Hematopoietic multipotent progenitor cell (in vitro differentiated cells): ENCODE measurements around the gene SUMF1. TPM values are rescaled to one million over a fixed set of nuclear protein-coding genes. Genes with fewer than 3 reads are reported as not detected.

Source experiments
- DNase-seq, 3 donors: peaks; one replicate each; pipeline ENCODE4 v3.0.0-alpha.2; 2011 to 2015; ENCODE audit warnings: low read depth in 2 of 3, low spot score in 2 of 3
- total RNA-seq: library from RNA; depleted of rRNA; stranded (reverse); fragments of >200 nt; gene quantifications from one replicate; pipeline ENCODE4 v1.2.3, GENCODE V29; 2012

Gene SUMF1
- 66.8 TPM for total RNA-seq

DNA sequence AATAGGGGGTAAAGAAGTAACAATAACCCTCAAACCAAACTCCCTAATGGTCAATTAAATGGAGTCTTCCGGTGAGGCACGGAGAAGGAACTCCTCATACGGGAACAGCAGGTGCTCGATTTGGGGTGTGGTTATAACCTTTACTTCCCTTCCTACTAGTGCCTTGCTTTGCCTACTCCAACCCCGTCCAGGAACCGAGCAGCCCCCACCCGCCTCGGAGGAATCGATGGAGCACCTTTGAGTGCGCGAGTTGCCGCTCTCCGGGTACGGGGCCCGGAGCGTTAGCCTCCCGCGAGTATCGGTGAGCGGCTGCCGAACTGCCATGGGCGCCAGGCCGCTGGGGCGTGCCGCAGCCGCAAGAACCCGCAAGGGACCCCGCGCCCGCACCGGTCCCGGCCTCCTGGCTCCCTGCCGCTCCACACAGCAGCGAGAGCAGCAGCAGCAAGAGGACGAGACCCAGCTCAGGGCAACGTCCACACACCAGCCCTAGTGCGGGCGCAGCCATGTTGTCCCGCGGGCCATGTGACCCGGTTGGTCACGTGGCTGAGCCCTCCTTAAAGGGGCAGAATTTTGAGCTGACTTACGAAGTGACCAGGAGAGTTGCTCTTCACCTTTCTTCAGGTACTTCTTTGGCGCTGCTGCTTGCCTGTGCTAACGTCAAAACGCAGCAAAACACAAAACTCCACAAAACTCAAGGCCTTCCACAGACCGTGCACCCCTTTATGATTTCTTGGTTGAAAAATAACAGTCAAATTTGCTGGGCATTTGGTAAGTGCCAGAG, at the start of gene SUMF1:
SUMF1 (minus strand) TSS at position 529 of the 781 bp plus-strand sequence; CDS start at position 505, 24 bp downstream.
- DNase-seq, result peak; percentile 49 to 71 (median 67)

- no peak for DNase-seq
These were observed 49.0 kb upstream of the SUMF1 start for GRCh38 chr3:4515916-4516579.

DNA sequence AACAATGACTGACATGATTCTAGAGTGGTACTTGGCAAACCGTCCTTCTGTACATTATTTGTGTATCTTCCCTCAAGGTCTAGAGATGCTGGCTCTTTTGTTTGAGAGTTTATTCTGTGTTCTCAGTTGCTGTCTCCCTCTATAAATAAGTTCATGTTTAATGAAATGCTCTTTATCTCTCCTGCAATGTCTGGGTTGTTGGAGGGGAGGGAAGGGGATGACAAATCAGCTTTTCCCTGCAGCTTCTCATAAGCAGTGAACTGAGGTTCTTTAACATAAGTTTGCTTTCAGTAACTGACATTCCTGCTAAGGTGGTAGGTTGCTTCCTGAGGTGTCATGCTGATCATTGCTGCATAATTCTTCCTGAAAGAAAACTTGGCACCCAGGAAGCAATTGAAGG, 47.8 kb upstream of the SUMF1 start:
- DNase-seq, result no peak

DNA sequence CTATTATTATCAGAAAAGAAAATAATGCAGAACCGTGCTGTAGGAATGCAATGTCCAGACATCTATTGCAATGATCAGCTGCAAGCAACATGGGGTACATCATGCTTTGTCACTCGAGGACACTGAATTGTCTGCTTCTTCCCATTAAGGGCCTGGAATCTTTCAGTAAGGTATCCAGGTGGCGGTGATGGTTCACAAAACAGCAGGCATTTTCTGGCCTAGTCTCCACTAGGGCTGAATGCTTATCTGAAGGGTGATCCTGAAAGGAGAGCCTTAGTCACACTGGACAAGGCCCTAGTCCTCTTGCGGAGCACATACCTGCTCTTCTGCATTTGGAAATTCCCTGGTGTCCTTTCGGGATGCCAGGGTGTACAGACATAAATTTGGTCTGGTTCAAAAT, 47.3 kb upstream of the SUMF1 start:
- DNase-seq, result no peak

GRCh38 chr3:4512895-4513616, 46.0 kb upstream of the SUMF1 start:
- no peak for DNase-seq

DNA sequence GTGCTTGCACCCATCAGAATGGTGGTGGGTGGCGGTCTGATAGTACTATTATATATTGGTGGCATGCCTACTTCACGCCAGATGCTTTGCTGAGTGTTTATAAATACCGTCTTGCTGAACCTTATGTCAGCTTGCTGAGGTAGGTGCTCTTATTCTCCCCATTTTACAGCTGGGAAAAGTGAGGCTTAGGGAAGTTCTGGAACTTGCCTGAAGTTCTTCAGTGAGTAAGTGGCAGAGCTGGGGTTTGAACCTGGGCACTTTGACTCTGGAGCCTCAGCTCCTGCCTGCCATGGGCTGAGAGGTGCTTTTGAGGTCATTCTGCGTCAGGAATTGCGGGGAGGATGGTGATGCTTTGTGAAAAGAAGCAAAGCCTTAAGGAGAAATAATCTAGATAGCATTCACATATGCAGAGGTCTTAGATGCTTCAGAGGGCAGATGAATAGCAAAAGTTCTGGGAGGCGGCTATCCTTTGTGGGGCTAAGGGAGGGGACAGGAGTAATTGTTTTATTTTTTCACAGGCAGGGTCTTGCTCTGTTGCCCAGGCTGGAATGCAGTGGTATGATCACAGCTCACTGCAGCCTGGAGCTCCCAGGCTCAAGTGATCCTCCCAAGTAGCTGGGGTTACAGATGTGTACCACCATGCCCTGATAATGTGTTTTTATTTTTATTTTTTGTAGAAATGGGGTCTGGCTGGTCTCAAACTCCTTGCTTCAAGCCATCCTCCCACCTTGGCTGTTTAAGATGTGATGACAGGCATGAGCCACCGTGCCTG, 44.6 kb upstream of the SUMF1 start:
- no peak for DNase-seq

DNA sequence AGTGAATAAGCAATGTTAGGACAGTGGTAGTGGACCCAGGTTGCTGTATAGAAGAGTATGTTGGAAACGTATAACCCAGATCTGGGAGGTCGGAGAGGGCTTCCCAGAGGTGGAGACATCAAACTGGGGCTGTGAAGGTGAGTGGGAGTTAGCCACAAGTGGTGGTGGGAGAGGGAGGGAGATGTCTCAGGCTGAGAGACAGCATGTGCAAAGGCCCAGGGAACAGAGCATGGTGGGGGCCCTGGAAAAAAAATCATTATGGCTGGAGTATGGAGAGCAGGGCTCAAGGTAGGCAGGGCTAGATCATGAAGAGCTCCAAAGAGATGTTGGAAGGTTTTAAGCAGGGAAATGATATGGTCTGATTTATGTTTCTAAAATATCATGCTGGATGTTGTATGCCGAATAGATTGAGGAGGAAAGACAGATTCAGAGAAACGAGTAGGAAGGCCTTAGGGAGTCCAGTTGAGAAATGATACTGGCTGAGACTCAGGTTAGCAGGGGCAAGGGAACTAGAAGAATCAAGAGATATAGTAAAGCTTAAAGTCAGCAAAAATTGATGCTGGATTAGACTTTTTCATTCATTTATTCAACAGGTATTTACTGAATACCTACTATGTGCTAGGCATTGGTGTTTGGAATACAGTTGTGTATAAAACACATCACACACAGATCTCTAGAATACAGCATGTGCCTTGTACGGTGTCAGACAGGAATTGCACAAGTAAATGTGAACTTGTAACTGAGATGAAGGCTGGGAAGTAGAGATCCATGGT, 43.1 kb upstream of the SUMF1 start:
- no peak for DNase-seq

GRCh38 chr3:4509043-4509442, 42.0 kb upstream of the SUMF1 start:
- no peak for DNase-seq

GRCh38 chr3:4508048-4508981, 41.2 kb upstream of the SUMF1 start:
- DNase-seq, result no peak

GRCh38 chr3:4507024-4507596, 40.0 kb upstream of the SUMF1 start:
- no peak for DNase-seq

DNA sequence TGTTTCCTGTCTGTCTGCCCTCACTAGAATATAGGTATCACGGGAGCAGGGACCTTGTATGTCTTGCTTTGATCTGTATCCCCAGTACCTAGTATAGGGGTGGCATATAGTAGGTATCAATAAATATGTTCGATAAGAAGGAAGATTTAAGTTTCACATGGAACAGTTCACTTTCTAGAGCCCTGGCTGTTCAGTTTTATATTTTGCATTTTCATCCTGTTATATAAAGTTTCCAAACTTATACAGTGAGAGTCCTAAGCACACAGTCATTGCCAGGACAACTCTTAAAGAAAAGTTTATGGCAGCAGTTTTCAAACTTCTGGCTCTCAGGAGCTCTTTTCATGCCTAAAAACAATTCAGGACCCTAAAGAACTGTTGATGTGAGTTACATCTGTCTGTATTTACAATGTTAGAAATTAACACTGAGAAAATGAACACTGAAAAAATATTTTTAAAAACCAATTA, 39.5 kb upstream of the SUMF1 start:
- DNase-seq, result no peak

GRCh38 chr3:4505688-4506558, 38.9 kb upstream of the SUMF1 start:
- DNase-seq, result no peak

DNA sequence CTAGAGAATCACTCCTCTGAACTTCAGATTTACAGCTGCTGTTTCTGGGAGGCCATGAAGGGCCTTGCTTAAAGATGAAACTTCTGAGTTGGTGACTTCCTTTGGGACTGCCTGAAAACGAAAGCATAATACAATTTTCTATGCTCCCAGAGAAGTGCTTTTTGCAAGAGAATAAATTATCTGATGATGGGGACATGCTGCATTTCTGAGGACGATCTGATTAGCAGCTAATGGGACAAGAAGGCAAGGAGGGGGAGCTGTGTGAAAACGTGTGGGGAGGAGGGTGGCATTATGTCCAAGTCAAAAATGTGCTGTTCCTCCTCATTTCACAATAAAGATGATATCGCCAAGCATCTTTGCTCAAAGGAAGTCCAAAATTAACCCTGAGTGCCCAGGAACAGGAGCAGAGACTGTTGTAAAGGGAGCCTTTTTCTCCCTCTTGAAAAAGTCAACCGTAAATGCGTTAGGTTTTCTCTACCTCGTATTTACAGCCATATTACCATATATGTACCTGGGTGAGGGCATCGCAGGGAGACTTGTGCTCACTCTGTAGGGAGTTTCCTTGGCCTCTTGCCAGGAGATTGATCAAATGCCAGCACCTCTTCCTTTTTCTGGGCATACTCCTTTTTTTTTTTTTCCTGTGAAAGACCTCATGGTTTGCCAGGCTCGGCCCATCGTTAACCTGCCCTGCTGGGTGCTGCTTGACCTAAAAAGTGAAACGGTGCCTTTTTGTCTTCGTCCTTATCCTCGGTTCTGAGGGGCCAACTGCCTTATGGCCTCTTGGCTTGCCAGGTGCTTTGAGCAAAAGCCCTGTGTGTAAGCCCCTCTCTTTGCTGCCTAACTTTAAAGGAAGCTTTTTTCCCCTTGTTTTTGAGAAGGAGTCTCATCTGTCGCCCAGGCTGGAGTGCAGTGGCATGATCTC, 37.5 kb upstream of the SUMF1 start:
- DNase-seq, result peak in 1 of 3 donors; percentile 59

GRCh38 chr3:4503050-4503449, 36.0 kb upstream of the SUMF1 start:
- peak in 1 of 3 donors; percentile 68 for DNase-seq

- DNase-seq, result no peak
These were observed 34.9 kb upstream of the SUMF1 start for GRCh38 chr3:4501927-4502326.

- no peak for DNase-seq
These were observed 34.4 kb upstream of the SUMF1 start for GRCh38 chr3:4501437-4501836.
